ENCODE results near the gene GSPT1. TPM values are rescaled to one million over a fixed set of nuclear protein-coding genes. Genes with fewer than 3 reads are reported as not detected.

GSPT1 gene
- total RNA-seq, 1 experiment from 2014 or later = 194 TPM

- no peak for DNase-seq (ENCODE audit: low read depth, low spot score)
- TF ChIP-seq CTCF (IDR thresholded peaks at IDR 0.05) (no peak), SIN3A (IDR thresholded peaks at IDR 0.05; ENCODE audit: borderline replicate concordance, insufficient read depth, low read depth, low read length) (no peak), POLR2AphosphoS5 (IDR thresholded peaks at IDR 0.05; ENCODE audit: low read depth, low read length) (no peak), TCF7L2 (IDR thresholded peaks at IDR 0.05; ENCODE audit: low read depth, low read length) (no peak), REST (IDR thresholded peaks at IDR 0.05; ENCODE audit: insufficient read depth in 1 of 2, low read depth in 2 of 2, low read length in 1 of 2) (no peak)
- H3K9me3 ChIP-seq (ENCODE audit: control insufficient read depth, insufficient read depth, low read depth, low read length) = no peaks in the 10 kb centered on the region
- in situ Hi-C loops (cut with HindIII; ENCODE audit: low pct_unique_long_range_greater_than_20kb, low sequenced_read_pairs) = no loop called here
- no TSS peak for BruUV-seq (replicated peaks)
- H3K4me3 ChIP-seq (ENCODE audit: low read depth in 2 of 2, low read length in 2 of 2) = no peak overlapping the region
- H3K36me3 ChIP-seq (ENCODE audit: control insufficient read depth, insufficient read depth, low read length) = no peaks in the 10 kb centered on the region
- ATAC-seq = no peak
- ChIA-PET CTCF (no interaction called here), POLR2A (no interaction called here)
- intact Hi-C loops (cut with micrococcal nuclease; ENCODE audit: unreplicated experiment) = no loop called here
- no peak overlapping the region for H3K27ac ChIP-seq (ENCODE audit: low read length)
- no peaks in the 10 kb centered on the region for H3K27me3 ChIP-seq (ENCODE audit: control insufficient read depth, insufficient read depth, low read length)
- H3K4me1 ChIP-seq (ENCODE audit: control insufficient read depth, insufficient read depth, low read length) = no peaks in the 10 kb centered on the region
Observed at GRCh38 chr16:11957591-11958395, 42.0 kb upstream of the GSPT1 start.

GRCh38 chr16:11956558-11956957 is 40.8 kb upstream of the GSPT1 start:
- ChIA-PET POLR2A (no interaction called here), CTCF (no interaction called here)
- no peaks in the 10 kb centered on the region for H3K36me3 ChIP-seq (ENCODE audit: control insufficient read depth, insufficient read depth, low read length)
- no peaks in the 10 kb centered on the region for H3K9me3 ChIP-seq (ENCODE audit: control insufficient read depth, insufficient read depth, low read depth, low read length)
- in situ Hi-C loops (cut with HindIII; ENCODE audit: low pct_unique_long_range_greater_than_20kb, low sequenced_read_pairs) = no loop called here
- no peak overlapping the region for H3K4me3 ChIP-seq (ENCODE audit: low read depth in 2 of 2, low read length in 2 of 2)
- no TSS peak for BruUV-seq (replicated peaks)
- no peaks in the 10 kb centered on the region for H3K27me3 ChIP-seq (ENCODE audit: control insufficient read depth, insufficient read depth, low read length)
- ATAC-seq = no peak
- TF ChIP-seq POLR2AphosphoS5 (IDR thresholded peaks at IDR 0.05; ENCODE audit: low read depth, low read length) (no peak), CTCF (IDR thresholded peaks at IDR 0.05) (no peak), TCF7L2 (IDR thresholded peaks at IDR 0.05; ENCODE audit: low read depth, low read length) (no peak), SIN3A (IDR thresholded peaks at IDR 0.05; ENCODE audit: borderline replicate concordance, insufficient read depth, low read depth, low read length) (no peak), REST (IDR thresholded peaks at IDR 0.05; ENCODE audit: insufficient read depth in 1 of 2, low read depth in 2 of 2, low read length in 1 of 2) (no peak)
- intact Hi-C loops (cut with micrococcal nuclease; ENCODE audit: unreplicated experiment) = no loop called here
- no peak overlapping the region for H3K27ac ChIP-seq (ENCODE audit: low read length)
- H3K4me1 ChIP-seq (ENCODE audit: control insufficient read depth, insufficient read depth, low read length) = no peaks in the 10 kb centered on the region
- no peak for DNase-seq (ENCODE audit: low read depth, low spot score)

Data from Panc1 (cell line).